Activated CD4-positive, CD25-positive, alpha-beta regulatory T cell treated with anti-CD3 and anti-CD28 coated beads, Interleukin-2, amount 50 U/mL, for 24 hours (primary cell): ENCODE data around the gene ILKAP.
"Not testable (repeated sequence)": the region's sequence is repeated elsewhere in the genome, so short reads cannot be mapped to it uniquely, and the experiment has no call there.

ENCODE experiments used
- ATAC-seq, 2 donors: fragments of 150-1000 bp; cut with Tn5 transposase; one replicate each; pipeline ENCODE4 v1.10.0; 2021; ENCODE audit warnings: mild to moderate bottlenecking in 1 of 2, moderate library complexity in 1 of 2

The ILKAP gene

DNA sequence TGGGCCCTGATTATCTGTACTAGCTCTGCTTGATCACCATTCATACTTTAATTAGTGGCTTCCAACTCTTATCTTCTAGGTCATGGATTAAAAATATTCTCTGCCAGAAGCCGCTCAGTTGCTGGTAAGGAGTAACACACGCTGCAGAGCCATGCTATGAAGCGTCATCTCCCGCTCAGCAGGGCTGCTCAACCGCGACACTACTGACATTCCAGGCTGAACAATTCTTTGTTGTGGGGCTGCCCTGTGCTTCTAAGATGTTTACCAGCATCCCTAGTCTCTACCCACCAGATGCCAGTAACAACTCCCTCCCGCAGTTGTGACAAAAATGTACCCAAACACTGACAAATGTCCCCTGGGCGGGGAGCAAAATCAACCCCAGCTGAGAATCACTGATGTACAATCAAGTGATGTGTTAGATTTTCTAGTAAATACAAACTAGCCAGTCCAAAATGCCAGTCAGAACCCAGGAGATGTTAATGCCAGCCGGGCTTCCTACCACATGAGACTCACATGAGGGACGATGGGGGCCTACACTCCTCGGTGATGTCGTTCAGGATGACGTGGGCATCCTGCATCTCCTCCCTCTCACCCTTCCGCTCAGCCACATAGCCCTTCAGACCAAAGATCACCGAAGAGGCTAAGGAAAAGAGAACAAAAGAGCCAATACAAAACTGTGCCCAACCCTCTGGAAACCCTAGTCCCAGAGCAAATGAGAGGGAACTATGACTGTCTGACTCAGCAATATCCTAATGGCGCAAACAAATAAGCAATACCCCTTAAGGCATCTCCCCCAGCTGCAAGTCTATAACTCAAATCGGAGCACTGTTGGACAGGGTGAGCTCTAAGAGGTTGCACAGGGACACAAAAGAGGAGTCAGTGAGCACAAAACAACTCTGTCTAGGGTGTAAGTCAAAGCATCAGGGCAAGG is 15.6 kb downstream of the ILKAP start:
- ATAC-seq, result no peak

- ATAC-seq, result no peak
Observed at GRCh38 chr2:238183821-238184220, 19.7 kb downstream of the ILKAP start.

GRCh38 chr2:238182362-238182761 is 21.1 kb downstream of the ILKAP start:
- no peak for ATAC-seq

DNA sequence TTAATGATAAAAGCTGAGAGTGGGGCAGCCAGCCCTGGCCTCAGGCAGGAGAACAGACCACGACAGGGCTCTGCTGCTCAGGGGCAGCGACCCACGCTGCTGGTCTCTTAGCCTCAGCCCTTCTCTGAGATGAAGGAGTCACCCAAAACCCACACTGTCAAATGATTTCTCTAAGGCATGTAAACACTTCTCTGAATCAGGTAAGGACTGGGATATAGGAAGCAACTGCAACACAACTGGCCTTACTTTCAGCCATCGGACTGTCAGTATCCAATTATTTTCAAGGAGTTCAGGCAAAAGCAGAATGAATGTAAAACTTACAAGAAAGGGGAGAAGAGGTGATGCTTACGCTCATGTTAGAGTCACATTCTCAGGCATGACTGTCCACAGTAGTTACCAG is 22.9 kb downstream of the ILKAP start:
- no peak for ATAC-seq

DNA sequence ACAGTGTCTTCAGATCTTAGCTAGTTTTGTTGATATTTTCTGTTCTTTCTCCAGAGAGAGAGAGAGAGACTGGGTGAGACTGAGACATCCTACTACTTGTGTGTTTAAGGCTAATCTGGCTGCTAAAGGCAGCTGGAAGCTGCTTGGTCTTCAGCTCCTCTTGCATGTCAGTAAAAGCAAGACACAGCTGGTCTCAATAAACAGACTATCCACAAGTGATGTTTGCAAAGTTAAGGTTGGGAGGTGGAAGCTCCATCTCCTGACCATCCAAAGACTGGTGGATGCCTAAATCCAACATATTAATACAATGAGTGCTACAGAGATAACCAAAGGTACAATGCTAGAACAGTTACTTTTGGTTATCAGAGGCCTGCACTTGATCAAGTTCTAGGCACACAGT is 26.9 kb downstream of the ILKAP start:
- no peak for ATAC-seq

GRCh38 chr2:238174701-238175100 is 28.8 kb downstream of the ILKAP start:
- ATAC-seq, result no peak

DNA sequence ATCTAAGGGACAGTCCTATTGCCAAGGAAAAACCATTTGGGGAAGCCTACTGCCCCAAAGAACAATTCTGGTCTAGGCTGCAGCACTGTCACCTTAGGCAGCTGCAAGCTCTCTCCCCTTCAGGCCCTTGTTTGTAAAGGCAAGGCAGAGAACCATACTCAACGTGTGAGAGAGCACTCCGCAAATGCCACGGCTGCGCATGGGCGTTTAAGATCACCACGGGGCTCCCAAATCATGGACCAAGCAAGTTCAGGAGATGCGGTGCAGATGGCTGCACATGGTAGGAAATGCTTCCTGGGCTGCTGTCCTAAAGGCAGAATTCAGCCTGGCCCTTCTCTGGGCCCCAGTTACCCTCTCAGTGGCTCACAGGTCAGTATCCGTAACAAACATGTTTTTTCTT is 29.2 kb downstream of the ILKAP start:
- ATAC-seq, result no peak

DNA sequence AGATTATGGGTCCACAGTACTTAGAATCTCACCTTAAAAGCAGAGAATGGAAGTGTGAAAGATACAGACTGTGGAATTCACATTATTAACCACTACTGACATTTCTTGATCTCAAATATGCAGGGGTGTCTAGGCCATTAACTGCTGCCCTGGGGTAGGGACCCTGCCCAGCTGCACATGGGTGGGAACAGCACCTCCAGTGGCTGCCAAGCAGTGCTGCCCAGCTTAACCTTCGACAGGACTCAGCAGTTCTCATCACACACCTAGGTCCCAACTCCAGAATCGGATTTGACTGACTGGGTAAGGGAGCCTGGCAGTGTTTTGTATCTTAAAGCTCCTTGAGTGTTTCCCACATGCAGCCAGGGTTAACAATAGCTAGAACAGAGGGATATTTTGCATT is 29.8 kb downstream of the ILKAP start:
- no peak for ATAC-seq

DNA sequence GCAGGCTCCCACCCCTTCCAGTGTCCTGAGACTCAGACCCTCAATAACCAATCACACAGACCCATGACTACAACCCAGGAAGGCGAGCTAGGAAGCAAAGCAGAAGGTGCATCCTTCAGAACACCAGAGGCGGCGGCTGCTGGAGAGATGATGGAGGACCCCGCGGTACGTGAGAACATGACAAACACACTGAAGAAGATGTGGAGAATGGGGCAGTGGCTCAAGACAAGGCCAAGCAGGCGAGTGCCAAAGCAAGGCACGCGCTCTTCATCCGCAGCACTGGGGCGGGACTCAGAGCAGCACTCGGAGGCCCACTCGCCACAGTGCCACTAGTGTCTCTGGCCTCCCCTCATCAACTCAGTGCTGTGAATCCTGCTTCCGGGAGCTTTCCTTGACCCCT is 31.1 kb downstream of the ILKAP start:
- no peak for ATAC-seq

- no peak for ATAC-seq
Observed at GRCh38 chr2:238171575-238172187, 31.8 kb downstream of the ILKAP start.

GRCh38 chr2:238171072-238171431 is 32.4 kb downstream of the ILKAP start:
- ATAC-seq, result not testable (repeated sequence)

DNA sequence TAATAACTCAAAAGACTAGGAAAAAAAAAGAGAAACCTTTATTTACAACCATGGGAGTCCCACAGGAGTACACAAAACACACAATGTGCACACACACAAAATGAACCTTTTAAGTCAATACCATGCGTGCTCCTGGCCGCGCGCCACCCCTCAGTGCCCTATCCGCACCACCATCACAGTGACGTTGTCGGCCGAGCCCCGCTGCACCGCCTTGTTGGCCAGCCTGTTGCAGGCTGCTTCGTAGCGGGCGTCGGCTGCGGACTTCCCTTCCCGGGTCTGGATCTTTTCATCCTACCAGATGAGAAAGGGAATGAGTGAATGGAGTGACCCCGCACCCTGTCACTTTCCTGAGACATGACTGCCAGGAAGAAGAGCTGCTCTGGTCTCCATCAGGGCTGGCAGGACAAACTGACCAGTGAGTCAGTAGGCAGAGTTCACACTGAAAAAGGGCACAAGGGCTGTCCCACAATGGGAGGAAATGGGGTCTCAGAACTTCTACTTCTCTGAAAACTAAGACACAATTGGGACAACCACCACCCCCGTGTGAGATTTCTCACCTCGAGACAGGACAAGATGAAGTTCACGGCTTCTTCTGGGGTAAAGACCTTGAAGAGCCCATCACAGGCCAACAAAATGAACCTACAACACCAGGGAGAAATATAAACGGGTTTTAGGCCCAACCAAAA is 33.0 kb downstream of the ILKAP start:
- no peak for ATAC-seq

DNA sequence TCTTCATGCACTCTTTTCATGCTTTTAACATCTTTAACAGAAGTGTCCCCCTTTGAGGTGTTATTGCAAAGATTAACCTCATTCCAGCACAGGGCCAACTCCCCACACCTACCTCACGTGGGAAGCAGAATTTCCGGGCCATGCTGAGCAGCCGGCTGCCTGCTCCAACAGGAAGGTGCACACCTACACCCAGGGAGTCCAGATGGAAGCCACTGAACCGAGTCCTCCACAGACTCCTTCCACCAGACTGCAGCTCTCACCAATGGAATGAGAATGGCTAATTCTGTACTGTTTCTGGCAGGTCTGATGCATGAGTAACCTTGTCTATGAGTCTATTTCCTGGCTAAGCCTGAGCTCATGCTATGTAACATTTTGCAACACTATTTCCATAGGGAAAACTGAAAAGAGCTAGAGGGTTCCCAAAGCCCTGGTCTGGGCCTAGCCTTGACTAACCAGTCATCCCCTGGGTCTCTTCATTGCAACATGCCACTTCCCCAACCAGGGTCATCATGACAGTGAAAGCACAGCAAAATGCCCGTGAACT is 33.7 kb downstream of the ILKAP start:
- ATAC-seq, result no peak

GRCh38 chr2:238169048-238169707 is 34.3 kb downstream of the ILKAP start:
- ATAC-seq, result no peak

DNA sequence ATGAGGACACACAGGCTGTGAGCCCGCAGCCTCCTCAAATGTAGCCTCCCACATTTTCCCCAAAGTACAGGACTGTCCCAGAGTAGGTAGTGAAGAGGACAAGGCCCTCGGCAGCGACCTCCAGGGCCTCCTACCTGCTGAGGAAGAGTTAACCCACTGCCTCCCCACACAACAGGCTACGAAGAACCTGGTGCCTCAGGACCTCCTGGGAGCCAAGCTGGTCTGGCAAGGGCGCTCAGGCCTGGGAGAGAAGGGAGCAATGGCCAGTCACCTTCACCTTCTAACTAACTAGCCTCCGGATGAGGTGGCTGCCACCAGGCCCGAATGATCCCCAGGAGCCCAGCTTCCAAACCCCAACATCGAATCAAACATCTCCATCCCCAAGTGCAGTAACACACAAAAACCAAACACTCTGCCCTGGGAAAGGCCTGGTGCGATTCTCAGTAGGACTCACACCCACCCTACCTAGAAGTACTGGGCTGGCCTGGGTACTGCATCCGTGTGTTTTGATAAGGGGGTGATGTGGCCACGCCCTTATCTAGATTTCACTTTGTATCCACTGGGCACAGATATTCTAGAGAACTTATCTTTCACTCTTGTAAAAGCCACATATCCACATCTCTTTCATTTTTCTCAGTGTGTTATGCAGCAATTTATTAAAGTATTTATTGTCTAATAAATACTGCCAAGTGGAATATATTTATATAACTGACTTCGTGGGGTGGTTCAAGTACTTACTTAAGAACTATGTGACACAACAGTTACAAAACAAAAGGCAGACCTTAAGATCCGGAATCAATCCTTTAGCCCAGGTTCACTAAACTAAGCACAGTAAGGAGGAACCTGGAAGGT is 35.1 kb downstream of the ILKAP start:
- ATAC-seq, result no peak

DNA sequence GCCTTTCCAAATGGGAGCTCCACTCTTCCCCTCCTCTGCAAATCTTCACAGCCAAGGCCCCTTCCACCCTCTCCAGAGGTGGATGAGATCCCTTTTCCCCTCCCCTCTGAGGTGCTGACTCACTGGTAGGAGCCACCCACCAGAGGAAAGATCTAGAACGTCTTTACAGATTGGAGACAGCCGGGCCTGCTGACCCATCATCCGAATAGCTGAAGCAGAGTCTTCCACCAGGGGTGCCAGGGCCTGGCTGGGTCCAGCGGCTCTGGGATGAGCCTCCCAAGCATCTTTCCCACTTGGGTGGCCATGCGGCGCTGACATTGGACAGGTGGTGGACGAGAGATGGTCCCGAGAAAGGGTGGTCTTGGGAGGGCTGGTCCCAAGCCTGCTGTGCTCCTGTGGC is 35.7 kb downstream of the ILKAP start:
- ATAC-seq, result no peak

- ATAC-seq, result no peak
Observed at GRCh38 chr2:238167344-238167715, 36.2 kb downstream of the ILKAP start.

DNA sequence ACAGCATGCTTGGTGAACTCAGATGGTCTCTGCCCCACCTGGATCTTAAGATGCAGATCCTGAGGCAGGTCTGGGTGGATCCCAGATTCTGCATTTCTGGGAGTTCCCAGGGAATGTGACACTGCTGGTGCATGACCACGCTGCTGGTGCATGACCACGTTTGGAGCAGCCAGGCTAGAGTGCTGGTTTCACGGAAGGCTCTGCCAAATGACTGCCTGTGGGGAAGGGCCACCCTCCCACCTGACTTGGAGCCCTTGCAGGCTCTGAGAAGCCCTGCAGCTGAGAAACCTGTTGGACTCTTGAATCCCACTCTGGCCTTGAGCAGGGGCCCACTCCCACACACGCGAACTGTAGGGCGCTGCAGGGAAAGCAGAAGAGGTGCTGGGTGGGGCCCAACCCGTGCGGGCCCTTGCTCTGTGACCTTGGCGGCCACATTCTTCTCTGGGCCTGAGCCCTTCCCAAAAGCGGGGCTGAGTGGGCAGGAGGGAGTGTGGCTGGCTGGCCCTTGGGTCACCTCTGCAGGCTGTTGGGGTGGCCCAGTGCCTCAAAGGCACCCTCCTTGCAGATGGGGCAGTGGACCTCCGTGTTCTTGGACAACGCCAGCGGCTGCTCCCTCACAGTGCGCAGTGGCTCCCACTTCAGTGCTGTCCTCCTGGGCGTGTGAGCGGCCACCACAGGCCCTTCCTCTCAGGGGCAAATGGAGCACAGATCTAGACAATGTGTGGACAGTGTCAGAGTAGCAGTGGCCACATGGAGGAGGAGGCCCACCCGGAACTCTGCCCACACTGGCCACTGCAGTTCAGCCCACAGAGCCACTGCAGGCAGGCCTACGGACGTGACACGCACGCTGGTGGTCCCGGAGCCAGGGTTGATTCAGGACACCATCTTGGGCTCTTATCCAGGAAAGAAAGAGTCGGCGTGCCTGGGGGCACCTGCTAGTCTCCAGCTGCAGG is 36.8 kb downstream of the ILKAP start:
- ATAC-seq, result no peak

GRCh38 chr2:238165288-238165921 is 38.1 kb downstream of the ILKAP start:
- ATAC-seq, result no peak

GRCh38 chr2:238164906-238165287 is 38.6 kb downstream of the ILKAP start:
- ATAC-seq, result no peak
